Astrocyte of the cerebellum (primary cell): Measurements from ENCODE around the gene MAML1.

Experiments
- DNase-seq: peaks from one replicate; pipeline ENCODE4 v3.0.0-alpha.2; 2011; ENCODE audit warnings: low read depth
- H3K4me3 ChIP-seq: 2 replicates; pipeline ENCODE4 v1.5.1; 2011; ENCODE audit warnings: mild to moderate bottlenecking, low read depth, low read length, moderate library complexity
- in situ Hi-C: cut with HindIII; loops from 2 replicates; pipeline ENCODE4 v1.10.0; 2017; ENCODE audit warnings: low sequenced_read_pairs
- TF ChIP-seq, protein P1 (sequence below): IDR thresholded peaks from 2 replicates; pipeline ENCODE4 v1.5.1; 2012; ENCODE audit warnings: low read length, low read depth, moderate library complexity, mild to moderate bottlenecking; ENCODE audit errors: missing control alignments

Gene MAML1

DNA sequence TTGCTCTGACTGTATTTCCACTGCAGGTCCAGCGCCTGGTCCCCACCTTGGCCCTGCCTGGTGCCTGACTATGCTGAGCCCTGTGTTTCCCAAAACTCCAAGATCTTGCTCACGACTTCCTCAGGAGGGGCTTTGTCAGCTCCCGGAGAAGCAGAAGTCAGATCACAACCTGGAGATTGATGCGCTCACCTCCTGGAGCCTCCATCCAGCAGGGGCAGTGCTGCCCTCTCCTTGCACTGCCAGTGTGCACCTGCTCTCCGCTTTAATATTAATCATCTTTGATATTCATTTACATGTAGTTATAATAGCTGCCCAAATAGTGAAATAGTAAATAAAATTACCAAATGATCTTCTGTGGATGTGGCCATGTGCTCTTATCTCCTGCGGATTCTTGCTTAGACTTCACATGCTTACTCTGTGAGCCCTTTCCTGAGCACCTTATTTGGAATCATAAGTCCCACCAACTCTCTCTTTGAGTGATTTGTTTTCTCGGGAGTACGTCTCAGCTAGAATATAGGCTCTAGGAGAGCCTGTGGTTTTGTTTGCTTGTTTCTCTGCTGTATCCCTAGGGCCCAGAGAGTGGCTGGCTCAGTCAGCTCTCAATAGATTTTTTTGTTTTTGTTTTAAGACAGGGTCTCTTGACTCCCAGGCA is 17.4 kb downstream of the MAML1 start:
- no peak overlapping the region for H3K4me3 ChIP-seq
- TF ChIP-seq, protein P1, sequence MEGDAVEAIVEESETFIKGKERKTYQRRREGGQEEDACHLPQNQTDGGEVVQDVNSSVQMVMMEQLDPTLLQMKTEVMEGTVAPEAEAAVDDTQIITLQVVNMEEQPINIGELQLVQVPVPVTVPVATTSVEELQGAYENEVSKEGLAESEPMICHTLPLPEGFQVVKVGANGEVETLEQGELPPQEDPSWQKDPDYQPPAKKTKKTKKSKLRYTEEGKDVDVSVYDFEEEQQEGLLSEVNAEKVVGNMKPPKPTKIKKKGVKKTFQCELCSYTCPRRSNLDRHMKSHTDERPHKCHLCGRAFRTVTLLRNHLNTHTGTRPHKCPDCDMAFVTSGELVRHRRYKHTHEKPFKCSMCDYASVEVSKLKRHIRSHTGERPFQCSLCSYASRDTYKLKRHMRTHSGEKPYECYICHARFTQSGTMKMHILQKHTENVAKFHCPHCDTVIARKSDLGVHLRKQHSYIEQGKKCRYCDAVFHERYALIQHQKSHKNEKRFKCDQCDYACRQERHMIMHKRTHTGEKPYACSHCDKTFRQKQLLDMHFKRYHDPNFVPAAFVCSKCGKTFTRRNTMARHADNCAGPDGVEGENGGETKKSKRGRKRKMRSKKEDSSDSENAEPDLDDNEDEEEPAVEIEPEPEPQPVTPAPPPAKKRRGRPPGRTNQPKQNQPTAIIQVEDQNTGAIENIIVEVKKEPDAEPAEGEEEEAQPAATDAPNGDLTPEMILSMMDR = no peak
- DNase-seq = no peak
- in situ Hi-C loops = no loop called here

GRCh38 chr5:179753971-179754370 is 21.3 kb downstream of the MAML1 start:
- in situ Hi-C loops = no loop called here
- TF ChIP-seq, protein P1 = no peak
- no peak overlapping the region for H3K4me3 ChIP-seq
- DNase-seq = no peak

DNA sequence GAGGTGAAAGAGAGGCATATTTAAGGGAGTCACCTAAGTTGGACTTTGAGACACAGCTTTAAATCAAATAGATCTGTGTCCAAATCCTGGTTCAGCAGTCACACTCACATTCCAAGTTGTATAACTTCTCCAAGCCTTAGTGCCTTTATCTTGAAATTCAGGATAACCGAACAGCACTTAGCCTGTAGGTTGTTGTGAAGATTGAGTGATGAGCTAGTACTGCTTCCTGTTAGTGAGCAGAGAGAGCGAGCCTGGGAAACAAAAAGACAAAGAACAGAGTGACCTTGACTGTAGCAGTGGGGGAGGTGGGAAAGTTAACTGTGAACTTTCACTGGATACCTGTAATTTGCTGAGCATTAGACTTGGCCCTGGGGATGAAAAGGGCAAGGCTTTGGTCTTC is 22.4 kb downstream of the MAML1 start:
- in situ Hi-C loops = loop anchor here (5.0 kb wide), 1 partner anchor 72 kb away; no protein-coding TSS in a partner anchor
- TF ChIP-seq, protein P1 = no peak
- DNase-seq = no peak
- no peak overlapping the region for H3K4me3 ChIP-seq

GRCh38 chr5:179758955-179759354 is 26.3 kb downstream of the MAML1 start:
- no peak for DNase-seq
- no peak overlapping the region for H3K4me3 ChIP-seq
- TF ChIP-seq, protein P1 = no peak
- in situ Hi-C loops = loop anchor here (5.0 kb wide), 1 partner anchor 68 kb away; no protein-coding TSS in a partner anchor

DNA sequence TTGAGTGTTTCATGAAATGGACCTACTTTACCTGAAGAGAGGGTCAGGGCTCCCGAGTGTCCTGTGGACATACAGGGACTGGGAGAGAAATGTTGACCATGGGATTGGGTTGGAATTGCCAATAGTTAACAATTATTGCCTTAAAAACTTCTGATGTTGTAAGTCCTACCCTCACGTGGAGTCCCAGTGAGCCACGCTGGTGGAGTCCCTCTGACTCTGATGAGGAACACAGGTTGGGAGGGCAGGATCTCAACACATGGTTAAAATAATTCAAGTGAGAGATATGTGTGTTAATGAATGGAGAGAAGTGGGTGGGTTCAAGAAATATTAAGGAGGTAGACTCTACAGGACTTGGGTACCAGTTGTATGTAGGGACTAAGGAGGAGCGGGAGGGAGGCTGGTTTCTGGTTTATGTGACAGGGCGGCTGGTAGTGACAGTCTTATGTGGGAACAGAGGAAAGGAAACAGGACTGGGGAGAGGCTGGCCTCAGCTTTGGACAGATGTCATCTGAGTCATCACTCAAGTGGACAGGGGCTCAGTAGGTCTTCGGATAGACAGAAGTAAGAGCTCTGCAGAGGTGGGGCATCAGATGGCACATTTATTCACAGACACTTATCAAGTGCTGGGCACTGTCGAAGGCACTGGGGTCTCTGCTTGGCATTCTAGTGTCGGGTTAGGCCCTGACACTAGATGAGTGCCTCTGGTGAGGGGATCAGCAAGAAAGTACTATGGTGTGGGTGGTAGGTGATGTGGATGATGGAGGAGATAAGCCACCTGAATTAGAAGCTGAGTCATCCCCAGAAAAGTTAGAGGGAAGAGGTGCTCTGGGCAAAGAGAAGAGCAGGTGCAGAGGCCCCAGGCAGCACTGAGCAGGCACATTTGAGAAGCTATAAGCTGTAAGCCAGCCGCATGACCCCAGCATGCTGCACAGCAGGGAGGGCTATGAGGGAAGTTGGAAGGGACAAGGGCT is 27.2 kb downstream of the MAML1 start:
- in situ Hi-C loops = loop anchor here (5.0 kb wide), 1 partner anchor 67 kb away; no protein-coding TSS in a partner anchor
- no peak overlapping the region for H3K4me3 ChIP-seq
- no peak for DNase-seq
- TF ChIP-seq, protein P1 = no peak

GRCh38 chr5:179762079-179762780 is 29.6 kb downstream of the MAML1 start:
- no peak for DNase-seq
- in situ Hi-C loops = no loop called here
- H3K4me3 ChIP-seq = no peak overlapping the region
- TF ChIP-seq, protein P1 = no peak
